SK-N-SH (cell line): ENCODE data around the gene FNDC3B. TPM values are rescaled to one million over a fixed set of nuclear protein-coding genes. Genes with fewer than 3 reads are reported as not detected.

Source experiments
- CTCF ChIA-PET: fragments of 300-600, 350-600 bp; formaldehyde crosslinking; extraction: SDS; loops from one replicate; lab custom pipeline; 2021; lab: Yijun Ruan, JAX
- POLR2A ChIA-PET: fragments of 350-600 bp; sonication (Branson Sonifier 250); formaldehyde crosslinking; extraction: SDS; loops from one replicate; lab custom pipeline; 2020; ENCODE audit warnings: antibody characterized with exemption, inconsistent platforms; lab: Yijun Ruan, JAX
- DNase-seq: peaks from one replicate; pipeline ENCODE4 v3.0.0; 2012
- H2AFZ ChIP-seq: fragments of 200-600 bp; sonication (generic); 2 replicates; pipeline ENCODE4 v1.8.1; 2016; ENCODE audit warnings: antibody characterized with exemption, mild to moderate bottlenecking, low read depth
- H3F3A ChIP-seq: fragments of 200-600 bp; sonication (generic); replicated peaks from 2 replicates; pipeline ENCODE3; 2016; ENCODE audit warnings: antibody characterized with exemption, mild to moderate bottlenecking; ENCODE audit not compliant: insufficient read depth
- H3K27ac ChIP-seq, 2 experiments: fragments of 200-500 bp in 1 of 2; fragments of 200-600 bp in 1 of 2; sonication (Bioruptor generic) in 1 of 2; sonication (generic), shearing (Covaris generic) in 1 of 2; 2 replicates each; pipeline versions ENCODE4 v1.5.1 to v1.6.1; 2014 to 2016; ENCODE audit warnings: low read depth in 2 of 2, inconsistent platforms in 1 of 2, low read length in 1 of 2, mild to moderate bottlenecking in 1 of 2, mixed read lengths in 1 of 2
- H3K27me3 ChIP-seq: fragments of 200-600 bp; sonication (generic), shearing (Covaris generic); 2 replicates; pipeline ENCODE4 v1.6.1; 2016; ENCODE audit warnings: mixed run types; ENCODE audit not compliant: insufficient read depth
- H3K36me3 ChIP-seq, 2 experiments: fragments of 200-500 bp in 1 of 2; fragments of 200-600 bp in 1 of 2; sonication (Bioruptor generic) in 1 of 2; sonication (generic) in 1 of 2; replicated peaks in 1 of 2; 2 replicates each; pipeline versions ENCODE3 to v1.5.1; 2014 to 2016; ENCODE audit warnings: low read length in 1 of 2, mild to moderate bottlenecking in 1 of 2; ENCODE audit not compliant: insufficient read depth in 2 of 2, control insufficient read depth in 1 of 2
- H3K4me1 ChIP-seq, 2 experiments: fragments of 200-500 bp in 1 of 2; fragments of 200-600 bp in 1 of 2; sonication (Bioruptor generic) in 1 of 2; sonication (generic), shearing (Covaris generic) in 1 of 2; 2 replicates each; pipeline versions ENCODE4 v1.5.1 to v1.6.1; 2014 to 2016; ENCODE audit warnings: low read depth in 1 of 2, low read length in 1 of 2, mixed run types in 1 of 2; ENCODE audit not compliant: insufficient read depth in 2 of 2, control insufficient read depth in 1 of 2
- H3K4me2 ChIP-seq: fragments of 200-600 bp; sonication (generic), shearing (Covaris generic); 2 replicates; pipeline ENCODE4 v1.6.1; 2017; ENCODE audit warnings: mixed run types
- H3K4me3 ChIP-seq, 2 experiments: fragments of 200-500 bp in 1 of 2; fragments of 200-600 bp in 1 of 2; sonication (Bioruptor generic) in 1 of 2; sonication (generic), shearing (Covaris generic) in 1 of 2; 2 replicates each; pipeline versions ENCODE4 v1.5.1 to v1.8.1; 2014 to 2016; ENCODE audit warnings: low read depth in 2 of 2, inconsistent platforms in 1 of 2, low read length in 1 of 2, mild to moderate bottlenecking in 1 of 2, mixed read lengths in 1 of 2, moderate library complexity in 1 of 2
- H3K79me2 ChIP-seq: fragments of 200-600 bp; sonication (generic); 2 replicates; pipeline ENCODE4 v1.8.1; 2017; ENCODE audit warnings: mild to moderate bottlenecking; ENCODE audit not compliant: insufficient read depth
- H3K9ac ChIP-seq: fragments of 200-600 bp; sonication (generic); 2 replicates; pipeline ENCODE4 v1.6.1; 2017; ENCODE audit warnings: mixed run types
- H3K9me2 ChIP-seq: fragments of 200-600 bp; sonication (generic); 2 replicates; pipeline ENCODE4 v1.6.1; 2017; ENCODE audit warnings: mixed run types
- H3K9me3 ChIP-seq: fragments of 200-600 bp; sonication (generic); 2 replicates; pipeline ENCODE4 v1.6.1; 2017; ENCODE audit warnings: mixed run types, mild to moderate bottlenecking, moderate library complexity
- H4K20me1 ChIP-seq: fragments of 200-600 bp; sonication (generic); 2 replicates; pipeline ENCODE4 v1.6.1; 2017; ENCODE audit warnings: mild to moderate bottlenecking, mixed run types; ENCODE audit not compliant: insufficient read depth
- ELF1 ChIP-seq: IDR thresholded peaks from 2 replicates; pipeline ENCODE4 v1.4.0; 2012
- EP300 ChIP-seq, 2 experiments: IDR thresholded peaks; 2 replicates each; pipeline versions ENCODE4 v1.4.0 to v1.6.1; 2012; ENCODE audit warnings: borderline replicate concordance in 1 of 2, low read depth in 1 of 2, low read length in 1 of 2
- EZH2phosphoT487 ChIP-seq: fragments of 200-600 bp; sonication (generic); IDR thresholded peaks from 2 replicates; pipeline ENCODE4 v1.6.1; 2017; ENCODE audit warnings: low read depth, mixed run types, mild to moderate bottlenecking, antibody characterized with exemption, moderate library complexity, borderline replicate concordance
- FOXM1 ChIP-seq: IDR thresholded peaks from 2 replicates; pipeline ENCODE4 v1.4.0; 2012; ENCODE audit warnings: low read depth, mild to moderate bottlenecking
- JUND ChIP-seq: IDR thresholded peaks from 2 replicates; pipeline ENCODE4 v1.4.0; 2012
- MXI1 ChIP-seq: IDR thresholded peaks from 2 replicates; pipeline ENCODE4 v1.6.1; 2012; ENCODE audit warnings: mild to moderate bottlenecking, low read depth, low read length, improper control_type of control experiment
- NFIC ChIP-seq: IDR thresholded peaks from 2 replicates; pipeline ENCODE4 v1.4.0; 2012; ENCODE audit warnings: borderline replicate concordance
- NRF1 ChIP-seq: IDR thresholded peaks from 2 replicates; pipeline ENCODE4 v1.6.1; 2012; ENCODE audit warnings: low read depth, mild to moderate bottlenecking, low read length
- RCOR1 ChIP-seq: fragments of 150-350 bp; IDR thresholded peaks from 2 replicates; pipeline ENCODE4 v1.6.1; 2017; ENCODE audit warnings: antibody characterized with exemption, low read length
- RXRA ChIP-seq: IDR thresholded peaks from 2 replicates; pipeline ENCODE4 v1.4.0; 2012; ENCODE audit warnings: low read depth, mild to moderate bottlenecking, borderline replicate concordance
- SIN3A ChIP-seq: IDR thresholded peaks from 2 replicates; pipeline ENCODE4 v1.6.1; 2012; ENCODE audit warnings: low read depth, mild to moderate bottlenecking, low read length, moderate library complexity, borderline replicate concordance
- TEAD4 ChIP-seq: IDR thresholded peaks from 2 replicates; pipeline ENCODE4 v1.4.0; 2012; ENCODE audit warnings: mild to moderate bottlenecking, borderline replicate concordance; ENCODE audit not compliant: insufficient read depth
- YY1 ChIP-seq: IDR thresholded peaks from 2 replicates; pipeline ENCODE4 v1.4.0; 2012; ENCODE audit warnings: low read depth, mild to moderate bottlenecking
- WGBS: methylation state at CpG from one replicate; pipeline ENCODE4 v1.1.6; 2017; ENCODE audit warnings: low lambda C conversion rate; 5-methylcytosine and 5-hydroxymethylcytosine counted together
- polyA plus RNA-seq, 3 experiments: library from polyadenylated mRNA; depleted of rRNA; stranded (reverse); fragments of >200 nt; gene quantifications; 2 replicates each; pipeline ENCODE4 v1.2.3, GENCODE V29; 2012
- TF ChIP-seq, protein P1 (sequence below): IDR thresholded peaks from 2 replicates; pipeline ENCODE4; 2012
- TF ChIP-seq, protein P2 (sequence below): IDR thresholded peaks from 2 replicates; pipeline ENCODE4 v1.6.1; 2012; ENCODE audit warnings: mild to moderate bottlenecking, low read depth, low read length, moderate library complexity
- TF ChIP-seq, protein P3 (sequence below): fragments of 200-600 bp; sonication (generic); IDR thresholded peaks from 2 replicates; pipeline ENCODE4 v1.6.1; 2017; ENCODE audit warnings: antibody characterized with exemption, mild to moderate bottlenecking, moderate library complexity
- TF ChIP-seq, protein P4 (sequence below): fragments of 150-350 bp; IDR thresholded peaks from 2 replicates; pipeline ENCODE4 v1.6.1; 2016; ENCODE audit warnings: mild to moderate bottlenecking, low read depth, low read length
- TF ChIP-seq, protein P5 (sequence below): fragments of 150-350 bp; IDR thresholded peaks from 2 replicates; pipeline ENCODE4 v1.6.1; 2017; ENCODE audit warnings: antibody characterized with exemption, low read length, low read depth, borderline replicate concordance

Gene FNDC3B
- polyA plus RNA-seq, 1 of the 3 experiments (the other 2 are of a cell fraction), result 10.4 TPM

DNA sequence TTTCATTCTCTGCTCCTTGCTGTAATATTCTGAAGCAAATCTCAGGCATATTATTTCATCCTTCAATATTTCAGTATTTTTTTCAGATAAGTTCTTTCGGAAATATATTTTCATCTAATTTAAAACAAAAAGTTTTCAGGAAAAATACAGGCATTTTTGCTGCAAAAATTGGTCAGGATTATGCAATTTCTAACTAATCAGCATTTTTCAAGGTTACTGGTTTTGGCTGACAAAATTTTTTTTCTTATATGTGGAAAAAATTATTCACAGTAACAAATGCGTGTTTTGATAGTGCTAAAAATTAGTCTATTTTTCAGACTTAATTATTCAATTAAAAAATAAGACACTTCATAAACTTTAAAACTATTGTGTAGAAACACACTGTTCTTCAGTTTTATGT lies 31.4 kb downstream of the FNDC3B start:
- Histone ChIP-seq H3K9me3 (no peaks in the 10 kb centered on the region), H3K27me3 (no peaks in the 10 kb centered on the region), H3K36me3 (peaks cover 11 to 23% of the 10 kb centered on the region in 2 experiments), H3K9ac (no peak overlapping the region), H3K9me2 (no peaks in the 10 kb centered on the region)
- CTCF ChIA-PET, result no interaction called here
- WGBS, result 98% methylated on average over 2 of the region's 2 CpGs
- TF ChIP-seq JUND, result no peak
- no peak for TF ChIP-seq MXI1
- TF ChIP-seq YY1, result no peak
- no peak for TF ChIP-seq NRF1
- TF ChIP-seq, all 33 proteins: peak for 0
- POLR2A ChIA-PET, result no interaction called here
- Histone ChIP-seq H3K4me1 (peaks cover 15 to 19% of the 10 kb centered on the region in 2 experiments; a peak in 3 of 4 replicates), H3K4me2 (no peak overlapping the region), H3K79me2 (peaks cover 100% of the 10 kb centered on the region), H3K27ac (no peak overlapping the region), H4K20me1 (peaks cover 99% of the 10 kb centered on the region), H3K4me3 (no peak overlapping the region), H3F3A (no peaks in the 10 kb centered on the region), H2AFZ (no peak overlapping the region)
- DNase-seq, result no peak

DNA sequence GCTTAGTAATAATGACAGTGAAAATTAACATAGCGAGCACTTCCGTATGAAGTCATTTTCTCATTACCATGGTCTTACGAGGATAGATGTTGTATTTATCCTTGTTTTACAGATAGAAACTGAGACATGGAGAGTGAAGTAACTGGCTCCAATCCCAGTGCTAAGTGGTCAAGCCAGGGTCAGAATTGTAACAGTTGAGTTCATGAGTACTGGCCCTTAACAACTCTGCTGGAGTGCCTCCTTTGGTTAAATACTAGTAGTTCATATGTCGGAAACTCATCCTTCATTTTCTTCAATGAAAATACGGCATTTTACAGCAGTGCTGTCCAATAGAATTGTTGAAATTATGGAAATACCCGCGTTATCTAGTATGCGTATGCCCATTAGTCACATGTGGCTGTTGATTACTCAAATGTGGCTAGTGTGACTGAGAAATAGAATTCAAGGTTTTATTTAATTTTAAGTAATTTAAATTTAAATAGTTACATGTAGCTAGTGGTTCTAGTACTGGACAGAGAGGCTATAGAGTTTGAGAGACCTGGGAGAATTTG lies 32.5 kb downstream of the FNDC3B start:
- H3K9me2 ChIP-seq, result no peaks in the 10 kb centered on the region
- peaks cover 8 to 33% of the 10 kb centered on the region in 2 experiments for H3K36me3 ChIP-seq
- H3K27ac ChIP-seq, result no peak overlapping the region
- no peak overlapping the region for H3K4me2 ChIP-seq
- H4K20me1 ChIP-seq, result peaks cover 98% of the 10 kb centered on the region
- no peaks in the 10 kb centered on the region for H3K9me3 ChIP-seq
- DNase-seq, result no peak
- CTCF ChIA-PET, result no interaction called here
- no peaks in the 10 kb centered on the region for H3F3A ChIP-seq
- POLR2A ChIA-PET, result no interaction called here
- H3K4me3 ChIP-seq, result no peak overlapping the region
- no peak overlapping the region for H3K9ac ChIP-seq
- peaks cover 4 to 12% of the 10 kb centered on the region in 2 experiments; a peak in 3 of 4 replicates for H3K4me1 ChIP-seq
- no peaks in the 10 kb centered on the region for H3K27me3 ChIP-seq
- H2AFZ ChIP-seq, result no peak overlapping the region
- peaks cover 100% of the 10 kb centered on the region for H3K79me2 ChIP-seq
- 97% methylated on average over 8 of the region's 8 CpGs for WGBS
- no peak for TF ChIP-seq RXRA
- TF ChIP-seq, protein P1, sequence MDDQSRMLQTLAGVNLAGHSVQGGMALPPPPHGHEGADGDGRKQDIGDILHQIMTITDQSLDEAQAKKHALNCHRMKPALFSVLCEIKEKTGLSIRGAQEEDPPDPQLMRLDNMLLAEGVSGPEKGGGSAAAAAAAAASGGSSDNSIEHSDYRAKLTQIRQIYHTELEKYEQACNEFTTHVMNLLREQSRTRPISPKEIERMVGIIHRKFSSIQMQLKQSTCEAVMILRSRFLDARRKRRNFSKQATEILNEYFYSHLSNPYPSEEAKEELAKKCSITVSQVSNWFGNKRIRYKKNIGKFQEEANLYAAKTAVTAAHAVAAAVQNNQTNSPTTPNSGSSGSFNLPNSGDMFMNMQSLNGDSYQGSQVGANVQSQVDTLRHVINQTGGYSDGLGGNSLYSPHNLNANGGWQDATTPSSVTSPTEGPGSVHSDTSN, result no peak
- TF ChIP-seq NFIC, result no peak
- TF ChIP-seq SIN3A, result no peak
- no peak for TF ChIP-seq EZH2phosphoT487
- TF ChIP-seq, protein P2, sequence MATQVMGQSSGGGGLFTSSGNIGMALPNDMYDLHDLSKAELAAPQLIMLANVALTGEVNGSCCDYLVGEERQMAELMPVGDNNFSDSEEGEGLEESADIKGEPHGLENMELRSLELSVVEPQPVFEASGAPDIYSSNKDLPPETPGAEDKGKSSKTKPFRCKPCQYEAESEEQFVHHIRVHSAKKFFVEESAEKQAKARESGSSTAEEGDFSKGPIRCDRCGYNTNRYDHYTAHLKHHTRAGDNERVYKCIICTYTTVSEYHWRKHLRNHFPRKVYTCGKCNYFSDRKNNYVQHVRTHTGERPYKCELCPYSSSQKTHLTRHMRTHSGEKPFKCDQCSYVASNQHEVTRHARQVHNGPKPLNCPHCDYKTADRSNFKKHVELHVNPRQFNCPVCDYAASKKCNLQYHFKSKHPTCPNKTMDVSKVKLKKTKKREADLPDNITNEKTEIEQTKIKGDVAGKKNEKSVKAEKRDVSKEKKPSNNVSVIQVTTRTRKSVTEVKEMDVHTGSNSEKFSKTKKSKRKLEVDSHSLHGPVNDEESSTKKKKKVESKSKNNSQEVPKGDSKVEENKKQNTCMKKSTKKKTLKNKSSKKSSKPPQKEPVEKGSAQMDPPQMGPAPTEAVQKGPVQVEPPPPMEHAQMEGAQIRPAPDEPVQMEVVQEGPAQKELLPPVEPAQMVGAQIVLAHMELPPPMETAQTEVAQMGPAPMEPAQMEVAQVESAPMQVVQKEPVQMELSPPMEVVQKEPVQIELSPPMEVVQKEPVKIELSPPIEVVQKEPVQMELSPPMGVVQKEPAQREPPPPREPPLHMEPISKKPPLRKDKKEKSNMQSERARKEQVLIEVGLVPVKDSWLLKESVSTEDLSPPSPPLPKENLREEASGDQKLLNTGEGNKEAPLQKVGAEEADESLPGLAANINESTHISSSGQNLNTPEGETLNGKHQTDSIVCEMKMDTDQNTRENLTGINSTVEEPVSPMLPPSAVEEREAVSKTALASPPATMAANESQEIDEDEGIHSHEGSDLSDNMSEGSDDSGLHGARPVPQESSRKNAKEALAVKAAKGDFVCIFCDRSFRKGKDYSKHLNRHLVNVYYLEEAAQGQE, result no peak
- TF ChIP-seq, protein P3, sequence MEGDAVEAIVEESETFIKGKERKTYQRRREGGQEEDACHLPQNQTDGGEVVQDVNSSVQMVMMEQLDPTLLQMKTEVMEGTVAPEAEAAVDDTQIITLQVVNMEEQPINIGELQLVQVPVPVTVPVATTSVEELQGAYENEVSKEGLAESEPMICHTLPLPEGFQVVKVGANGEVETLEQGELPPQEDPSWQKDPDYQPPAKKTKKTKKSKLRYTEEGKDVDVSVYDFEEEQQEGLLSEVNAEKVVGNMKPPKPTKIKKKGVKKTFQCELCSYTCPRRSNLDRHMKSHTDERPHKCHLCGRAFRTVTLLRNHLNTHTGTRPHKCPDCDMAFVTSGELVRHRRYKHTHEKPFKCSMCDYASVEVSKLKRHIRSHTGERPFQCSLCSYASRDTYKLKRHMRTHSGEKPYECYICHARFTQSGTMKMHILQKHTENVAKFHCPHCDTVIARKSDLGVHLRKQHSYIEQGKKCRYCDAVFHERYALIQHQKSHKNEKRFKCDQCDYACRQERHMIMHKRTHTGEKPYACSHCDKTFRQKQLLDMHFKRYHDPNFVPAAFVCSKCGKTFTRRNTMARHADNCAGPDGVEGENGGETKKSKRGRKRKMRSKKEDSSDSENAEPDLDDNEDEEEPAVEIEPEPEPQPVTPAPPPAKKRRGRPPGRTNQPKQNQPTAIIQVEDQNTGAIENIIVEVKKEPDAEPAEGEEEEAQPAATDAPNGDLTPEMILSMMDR, result no peak
- TF ChIP-seq ELF1, result no peak
- TF ChIP-seq FOXM1, result no peak
- TF ChIP-seq, protein P4, sequence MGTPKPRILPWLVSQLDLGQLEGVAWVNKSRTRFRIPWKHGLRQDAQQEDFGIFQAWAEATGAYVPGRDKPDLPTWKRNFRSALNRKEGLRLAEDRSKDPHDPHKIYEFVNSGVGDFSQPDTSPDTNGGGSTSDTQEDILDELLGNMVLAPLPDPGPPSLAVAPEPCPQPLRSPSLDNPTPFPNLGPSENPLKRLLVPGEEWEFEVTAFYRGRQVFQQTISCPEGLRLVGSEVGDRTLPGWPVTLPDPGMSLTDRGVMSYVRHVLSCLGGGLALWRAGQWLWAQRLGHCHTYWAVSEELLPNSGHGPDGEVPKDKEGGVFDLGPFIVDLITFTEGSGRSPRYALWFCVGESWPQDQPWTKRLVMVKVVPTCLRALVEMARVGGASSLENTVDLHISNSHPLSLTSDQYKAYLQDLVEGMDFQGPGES, result no peak
- TF ChIP-seq, protein P5, sequence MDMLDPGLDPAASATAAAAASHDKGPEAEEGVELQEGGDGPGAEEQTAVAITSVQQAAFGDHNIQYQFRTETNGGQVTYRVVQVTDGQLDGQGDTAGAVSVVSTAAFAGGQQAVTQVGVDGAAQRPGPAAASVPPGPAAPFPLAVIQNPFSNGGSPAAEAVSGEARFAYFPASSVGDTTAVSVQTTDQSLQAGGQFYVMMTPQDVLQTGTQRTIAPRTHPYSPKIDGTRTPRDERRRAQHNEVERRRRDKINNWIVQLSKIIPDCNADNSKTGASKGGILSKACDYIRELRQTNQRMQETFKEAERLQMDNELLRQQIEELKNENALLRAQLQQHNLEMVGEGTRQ, result no peak
- TF ChIP-seq EP300 (IDR thresholded peaks at IDR 0.05; ENCODE audit: borderline replicate concordance in 1 of 2, low read depth in 1 of 2, low read length in 1 of 2), result no peak
- no peak for TF ChIP-seq RCOR1
- TF ChIP-seq JUND, result no peak
- no peak for TF ChIP-seq TEAD4
